RKO (cell line): ENCODE data around the gene FAM217B.

Source experiments
- DNase-seq: peaks from one replicate; pipeline ENCODE4 v3.0.0-alpha.2; 2016; ENCODE audit warnings: low spot score

FAM217B gene

DNA sequence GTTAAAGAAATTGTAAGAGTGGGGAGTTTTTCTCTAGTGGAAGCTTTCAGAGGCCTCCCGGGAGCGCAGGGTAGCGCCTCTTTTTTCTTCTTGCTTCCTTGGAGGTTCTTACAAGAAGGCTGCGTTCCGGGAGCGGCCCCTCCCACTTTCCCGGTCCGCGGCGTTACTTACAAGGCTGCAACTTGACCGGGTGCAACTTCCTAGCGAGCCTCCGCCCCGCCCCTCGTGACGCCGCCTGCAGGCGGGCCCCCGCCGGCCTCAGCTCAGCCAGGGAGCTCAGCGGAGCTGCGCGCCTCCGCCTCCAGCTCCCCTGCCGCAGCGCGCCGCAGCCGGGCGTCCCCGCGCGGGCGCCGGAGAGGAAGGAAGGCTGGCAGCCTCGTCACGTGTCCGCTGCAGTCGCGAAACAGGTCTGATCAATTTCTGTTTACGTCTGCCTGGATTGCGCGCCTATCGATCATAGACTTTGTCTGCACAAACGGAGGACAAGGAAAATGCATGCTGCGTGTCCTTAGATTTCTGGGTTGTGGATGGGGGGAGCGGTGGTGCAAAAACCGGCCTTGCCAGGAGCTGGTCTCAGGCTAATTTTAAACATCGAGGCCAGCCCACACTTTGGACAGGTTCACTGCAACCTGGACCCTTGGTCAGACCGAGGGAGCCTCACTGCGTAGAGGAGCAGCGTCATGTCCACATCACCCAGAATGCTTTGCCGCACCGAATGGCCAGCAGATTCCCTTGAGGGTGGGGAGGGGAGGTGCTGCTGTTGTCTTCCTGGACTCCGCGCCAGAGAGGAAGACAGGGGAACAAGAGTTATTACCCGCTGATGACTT lies at the start of gene FAM217B, which contains the start of gene PPP1R3D:
FAM217B (plus strand) TSS at position 261 of the 827 bp plus-strand sequence. CDS start 3,555 bp downstream, outside the sequence.
PPP1R3D (minus strand) TSS at position 177 of the 827 bp plus-strand sequence. CDS start 374 bp downstream, outside the sequence.
- DNase-seq, result peak; percentile 97

DNA sequence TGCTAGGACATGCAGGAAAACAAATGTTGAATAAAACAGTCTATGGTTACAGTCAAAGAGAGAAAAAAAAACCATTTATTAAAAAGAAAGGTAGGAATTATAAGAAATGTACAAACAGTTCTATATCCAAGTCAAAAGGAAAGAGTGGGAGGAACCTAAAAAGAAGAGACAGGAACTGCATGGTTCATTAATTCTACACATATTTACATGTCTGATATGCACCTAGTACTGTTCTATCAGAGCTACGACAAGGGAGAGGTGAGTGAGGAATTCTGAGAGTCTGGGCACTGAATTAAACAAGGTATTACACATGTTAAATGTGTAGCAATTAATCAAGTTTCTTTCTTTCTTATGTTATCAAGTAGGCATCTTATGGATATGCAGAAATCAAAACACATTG lies 48.6 kb upstream of the FAM217B start:
- DNase-seq, result no peak

GRCh38 chr20:59895908-59896307 lies 44.3 kb upstream of the FAM217B start:
- DNase-seq, result no peak

- DNase-seq, result no peak
Observed at GRCh38 chr20:59902470-59902869, 37.7 kb upstream of the FAM217B start.

GRCh38 chr20:59903621-59904020 lies 36.6 kb upstream of the FAM217B start:
- DNase-seq, result no peak

- no peak for DNase-seq
Observed at GRCh38 chr20:59908855-59909254, 31.3 kb upstream of the FAM217B start.

DNA sequence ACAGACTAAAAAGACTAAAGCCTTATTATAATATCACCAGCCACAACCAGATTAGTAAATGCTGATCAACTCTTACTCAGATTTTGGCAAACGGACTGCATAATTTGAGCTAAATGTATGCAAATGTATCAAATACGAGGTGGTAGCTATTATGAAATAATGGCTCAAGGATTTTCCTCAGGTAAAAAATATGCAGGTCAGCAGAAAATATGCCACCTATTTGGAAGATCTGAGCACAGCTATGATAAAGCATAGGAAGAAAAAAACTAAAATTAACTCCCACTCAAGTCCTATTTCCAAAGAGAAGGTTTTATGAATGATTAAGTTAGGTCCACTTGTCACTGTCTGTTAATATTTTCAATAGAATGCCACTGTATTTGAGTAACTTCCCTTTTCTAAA lies 29.1 kb upstream of the FAM217B start:
- DNase-seq, result no peak

DNA sequence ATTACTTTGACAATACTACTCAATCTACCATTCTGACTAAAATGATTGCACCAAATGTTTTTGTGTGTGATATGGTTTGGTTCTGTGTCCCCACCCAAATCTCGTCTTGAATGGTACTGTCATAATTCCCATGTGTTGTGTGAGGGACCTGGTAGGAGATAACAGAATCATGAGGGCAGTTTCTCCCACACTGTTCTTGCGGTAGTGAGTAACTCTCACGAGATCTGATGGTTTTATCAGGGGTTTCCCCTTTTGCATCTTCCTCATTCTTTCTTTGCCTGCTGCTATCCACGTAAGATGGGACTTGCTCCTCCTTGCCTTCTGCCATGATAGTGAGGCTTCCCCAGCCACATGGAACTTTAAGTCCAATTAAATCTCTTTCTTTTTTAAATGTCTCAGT lies 27.6 kb upstream of the FAM217B start:
- DNase-seq, result no peak

GRCh38 chr20:59920944-59921343 lies 19.2 kb upstream of the FAM217B start:
- no peak for DNase-seq

- no peak for DNase-seq
Observed at GRCh38 chr20:59923514-59923913, 16.7 kb upstream of the FAM217B start.

GRCh38 chr20:59925359-59925758 lies 14.8 kb upstream of the FAM217B start:
- DNase-seq, result no peak

GRCh38 chr20:59925899-59926298 lies 14.3 kb upstream of the FAM217B start:
- no peak for DNase-seq

DNA sequence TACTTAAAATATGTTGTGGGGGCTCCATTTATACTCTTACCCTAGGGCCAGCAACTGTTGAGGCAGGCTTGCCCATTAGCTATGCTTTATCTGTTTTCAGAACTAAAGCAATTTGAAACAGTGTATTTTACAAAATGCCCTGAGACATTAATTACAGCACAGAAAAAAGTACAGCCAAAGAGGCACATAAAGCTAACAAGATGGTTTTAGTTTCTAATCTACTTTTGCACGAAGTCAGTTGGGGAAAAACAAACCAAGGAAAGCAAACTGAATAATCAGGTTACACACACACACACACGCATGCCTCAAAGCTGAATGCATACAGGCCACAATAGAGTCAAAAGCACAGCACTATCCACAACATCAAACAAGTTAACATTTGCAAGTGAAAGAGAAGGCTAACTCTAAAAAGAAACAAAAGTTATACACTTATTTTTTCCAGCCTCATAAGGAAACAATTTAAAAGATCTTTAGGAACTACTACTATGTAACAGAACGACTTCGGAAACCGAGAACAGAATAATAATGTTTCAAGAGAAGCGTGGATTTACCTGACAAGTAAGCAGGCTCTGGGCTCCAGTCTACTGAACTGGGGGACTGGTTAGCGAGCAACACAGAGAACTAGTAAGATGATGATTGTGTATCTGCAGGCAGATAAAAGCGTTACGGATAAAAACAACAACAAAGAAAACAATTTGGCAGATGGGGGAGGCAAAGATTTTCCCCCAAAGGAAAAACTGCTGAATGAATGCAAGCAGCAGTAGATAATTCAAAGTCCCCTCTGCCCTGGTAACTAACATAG lies 8.5 kb upstream of the FAM217B start:
- no peak for DNase-seq

- DNase-seq, result no peak
Observed at GRCh38 chr20:59932616-59933295, 7.4 kb upstream of the FAM217B start.

GRCh38 chr20:59933296-59933848 lies 6.8 kb upstream of the FAM217B start, which contains the start of gene SYCP2:
TSS of gene SYCP2 (minus strand) at chr20:59933637. CDS start at chr20:59922413, 11,224 bp downstream.
- no peak for DNase-seq

- DNase-seq, result no peak
Observed at GRCh38 chr20:59933849-59934585, 6.2 kb upstream of the FAM217B start.

DNA sequence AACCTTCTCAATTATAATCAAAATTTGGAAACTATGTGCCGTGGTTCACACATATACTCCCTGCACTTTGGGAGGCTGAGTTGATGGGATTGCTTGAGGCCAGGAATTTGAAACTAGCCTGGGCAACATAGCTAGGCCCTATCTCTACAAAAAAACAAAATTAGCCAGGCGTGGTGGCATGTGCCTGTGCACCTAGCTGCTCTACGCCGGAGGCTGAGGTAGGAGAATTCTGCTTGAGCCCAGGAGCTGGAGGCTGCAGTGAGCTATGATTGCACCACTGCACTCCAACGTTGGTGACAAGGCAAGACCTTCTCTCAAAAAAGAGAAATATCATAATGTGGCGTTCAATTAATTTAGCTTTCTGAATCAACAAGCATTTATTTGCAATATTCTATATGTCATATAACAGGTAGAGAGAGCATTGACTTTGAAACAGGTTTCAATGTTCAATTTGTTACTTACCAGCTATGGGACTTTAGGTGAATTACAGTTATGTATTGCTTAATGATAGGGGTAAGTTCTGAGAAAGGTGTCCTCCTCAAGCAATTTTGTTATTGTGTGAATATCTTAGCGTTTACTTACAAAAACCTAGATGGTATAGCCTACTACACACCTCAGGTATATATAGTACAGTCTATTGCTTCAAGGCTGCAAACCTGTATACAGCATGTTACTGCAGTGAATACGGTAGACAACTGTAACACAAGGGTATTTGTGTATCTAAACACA lies 4.6 kb upstream of the FAM217B start:
- no peak for DNase-seq

- no peak for DNase-seq
Observed at GRCh38 chr20:59936409-59936808, 3.8 kb upstream of the FAM217B start.

DNA sequence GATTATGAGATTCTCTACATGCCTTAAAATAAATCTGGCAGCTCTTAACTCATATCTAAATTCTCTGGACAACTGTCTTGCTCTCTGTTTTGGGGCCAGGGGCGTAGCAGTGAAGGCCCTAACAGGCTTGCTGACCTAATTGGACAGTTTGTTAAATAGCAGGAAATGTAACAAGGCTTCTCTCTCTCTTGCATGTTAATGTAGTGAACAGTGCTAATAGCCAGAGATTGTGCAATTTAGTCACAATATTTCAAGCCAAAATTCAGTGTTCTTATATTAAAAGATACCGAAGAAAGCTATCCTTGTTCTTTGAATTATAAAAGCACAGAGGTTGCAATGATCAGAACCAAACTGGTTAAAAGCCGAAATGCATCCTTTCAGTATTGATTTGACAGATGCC lies 3.0 kb upstream of the FAM217B start:
- DNase-seq, result no peak

DNA sequence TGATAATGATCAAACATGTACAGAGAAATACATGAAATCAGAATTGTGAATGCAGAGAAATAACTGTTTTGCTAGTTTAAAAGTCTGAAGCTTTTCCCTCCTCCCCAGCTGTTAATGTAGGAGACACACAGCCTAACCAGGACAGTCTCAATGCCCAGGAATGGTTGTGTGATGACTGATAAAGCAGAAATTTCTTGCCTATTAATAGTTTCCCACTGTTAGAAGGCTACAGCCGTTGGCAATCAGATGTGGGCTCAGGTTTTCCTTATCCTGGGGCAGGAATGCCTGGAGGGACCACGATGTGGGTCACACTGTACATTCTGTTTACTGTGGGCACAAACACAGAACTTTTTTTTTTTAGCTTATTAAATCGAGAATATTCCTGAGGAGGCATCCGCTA lies 2.0 kb upstream of the FAM217B start:
- peak; percentile 77 for DNase-seq

DNA sequence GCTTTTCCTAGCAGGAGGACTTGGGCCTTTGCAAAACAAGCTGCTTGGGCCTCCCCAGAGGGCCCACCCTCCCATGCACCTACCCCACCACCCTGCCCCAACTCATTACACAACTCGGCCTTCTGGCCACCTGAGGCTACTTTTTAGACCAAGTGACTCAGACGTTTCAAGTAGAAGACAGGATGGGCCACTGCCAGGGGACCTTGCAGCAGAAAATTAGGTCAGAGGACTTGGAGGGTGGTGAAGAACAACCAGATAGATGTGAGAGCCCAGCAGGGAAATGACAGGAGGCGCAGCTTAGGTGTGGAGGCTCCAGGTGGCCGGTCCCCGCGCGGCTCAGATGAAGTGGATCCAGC lies 1.5 kb upstream of the FAM217B start:
- peak; percentile 66 for DNase-seq
